Sigmoid colon (tissue), 7 donors: ENCODE results near the gene DDX1. TPM values are rescaled to one million over a fixed set of nuclear protein-coding genes. Genes with fewer than 3 reads are reported as not detected.

Experiments
- DNase-seq: peaks from one replicate; pipeline ENCODE4 v3.0.0-alpha.2; 2019
- H3K27ac ChIP-seq, 4 donors: fragments of 200-600 bp; sonication (generic); one replicate each; pipeline ENCODE4 v1.5.1; 2016 to 2019; ENCODE audit warnings: mild to moderate bottlenecking in 1 of 4
- H3K27me3 ChIP-seq, 3 donors: fragments of 200-600 bp; sonication (generic); one replicate each; pipeline ENCODE4 v1.5.1; 2019; ENCODE audit warnings: mild to moderate bottlenecking in 1 of 3
- H3K36me3 ChIP-seq, 4 donors: fragments of 200-600 bp; sonication (generic); one replicate each; pipeline ENCODE4 v1.5.1; 2016 to 2019
- H3K4me1 ChIP-seq, 4 donors: fragments of 200-600 bp; sonication (generic); one replicate each; pipeline ENCODE4 v1.5.1; 2017 to 2019
- H3K4me3 ChIP-seq, 4 donors: fragments of 200-600 bp; sonication (generic); one replicate each; pipeline ENCODE4 v1.5.1; 2017 to 2019; ENCODE audit warnings: mild to moderate bottlenecking in 2 of 4, moderate library complexity in 1 of 4
- H3K9me3 ChIP-seq, 4 donors: fragments of 200-600 bp in 3 of 4; sonication (generic) in 3 of 4; one replicate each; pipeline versions ENCODE4 v1.5.1 to v1.6.1; 2013 to 2019
- EP300 ChIP-seq, 4 donors: sonication (generic); formaldehyde crosslinking; IDR thresholded peaks; one replicate each; pipeline ENCODE4 v1.6.1; 2017; ENCODE audit warnings: antibody characterized with exemption in 4 of 4
- POLR2A ChIP-seq, 2 donors: fragments of 450-650 bp; IDR thresholded peaks; one replicate each; pipeline ENCODE4 v1.6.1; 2016; ENCODE audit warnings: antibody characterized with exemption in 2 of 2, mild to moderate bottlenecking in 2 of 2, moderate library complexity in 2 of 2
- POLR2AphosphoS5 ChIP-seq, 4 donors: sonication (generic); formaldehyde crosslinking; IDR thresholded peaks; one replicate each; pipeline ENCODE4 v1.6.1; 2017; ENCODE audit warnings: antibody characterized with exemption in 4 of 4
- WGBS, 2 donors: extraction: QIAGEN DNeasy Blood & Tissue Kit; methylation state at CpG; one replicate each; pipeline ENCODE4 v1.1.7; 2013; 5-methylcytosine and 5-hydroxymethylcytosine counted together
- intact Hi-C: fragments of 100-400 bp; cut with DNase I; formaldehyde crosslinking; loops from one replicate; pipeline ENCODE4 v1.15.1; 2023
- polyA plus RNA-seq, 3 donors: library from polyadenylated mRNA; stranded (reverse); fragments of 200-250 nt; gene quantifications; one replicate each; pipeline ENCODE4 v1.2.3, GENCODE V29; 2013
- total RNA-seq, 4 donors: library from RNA; depleted of rRNA; stranded (reverse); fragments of >200 nt; gene quantifications; one replicate each; pipeline ENCODE4 v1.1.0, GENCODE V29; 2016
- TF ChIP-seq, protein P1 (sequence below), 4 experiments: fragments of 450-650 bp in 3 of 4; fragments of 200-600 bp in 1 of 4; IDR thresholded peaks; one replicate each; pipeline ENCODE4 v1.5.1; 2016 to 2019; ENCODE audit warnings: antibody characterized with exemption in 4 of 4, mild to moderate bottlenecking in 3 of 4, moderate library complexity in 2 of 4
- donor health status: healthy with polysubstance abuse.
- donor health status: Bipolar disorder and iron deficiency.
- donor health status: healthy.

The DDX1 gene
- total and polyA plus RNA-seq, 7 donors = 59.2 to 104 (median 67.9) TPM

DNA sequence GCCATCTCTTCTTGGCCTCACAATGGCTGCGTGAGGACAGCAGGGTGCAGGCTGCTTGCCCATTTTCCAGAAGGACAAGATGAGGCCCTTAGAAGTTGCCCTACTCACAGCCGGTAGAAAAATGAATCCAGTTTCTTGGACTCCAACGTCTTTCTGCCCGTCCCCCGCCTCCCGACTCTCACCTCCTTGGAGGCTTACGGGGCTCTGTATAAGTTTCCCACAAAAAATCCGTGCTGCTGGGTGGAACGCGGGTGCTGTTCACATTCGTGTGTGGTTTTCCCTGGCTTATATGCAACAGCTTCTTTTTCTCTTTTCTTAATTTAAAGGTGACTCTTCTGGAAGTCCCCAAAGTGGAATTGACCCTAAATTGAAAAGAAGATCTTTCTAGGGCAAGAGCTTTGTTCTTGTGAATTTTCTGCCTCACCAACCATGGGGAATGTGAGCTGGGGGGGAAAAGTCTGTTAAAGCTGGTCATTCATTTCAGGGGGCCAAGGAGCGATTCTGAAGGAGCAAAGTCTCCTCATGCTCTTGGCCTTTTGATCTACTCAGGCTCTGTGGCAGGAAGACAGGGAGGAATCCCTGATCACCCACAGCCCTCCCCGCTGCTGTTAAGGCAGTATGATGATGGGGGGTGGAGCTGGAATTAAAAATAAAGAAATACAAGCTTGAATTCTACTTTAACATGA lies 51.3 kb downstream of the DDX1 start:
- 86 to 91% methylated on average over 13 of the region's 13 CpGs for WGBS, 2 donors
- Histone ChIP-seq H3K4me1 (peaks cover 0 to 16% (median 8%) of the 10 kb centered on the region in 4 donors), H3K27me3 (no peaks in the 10 kb centered on the region), H3K9me3 (no peaks in the 10 kb centered on the region), H3K36me3 (no peaks in the 10 kb centered on the region), H3K4me3 (no peak overlapping the region), H3K27ac (no peak overlapping the region)
- TF ChIP-seq POLR2A (IDR thresholded peaks at IDR 0.05) = no peak
- no peak for TF ChIP-seq EP300 (IDR thresholded peaks at IDR 0.05)
- TF ChIP-seq POLR2AphosphoS5 (IDR thresholded peaks at IDR 0.05) = no peak
- TF ChIP-seq, protein P1, sequence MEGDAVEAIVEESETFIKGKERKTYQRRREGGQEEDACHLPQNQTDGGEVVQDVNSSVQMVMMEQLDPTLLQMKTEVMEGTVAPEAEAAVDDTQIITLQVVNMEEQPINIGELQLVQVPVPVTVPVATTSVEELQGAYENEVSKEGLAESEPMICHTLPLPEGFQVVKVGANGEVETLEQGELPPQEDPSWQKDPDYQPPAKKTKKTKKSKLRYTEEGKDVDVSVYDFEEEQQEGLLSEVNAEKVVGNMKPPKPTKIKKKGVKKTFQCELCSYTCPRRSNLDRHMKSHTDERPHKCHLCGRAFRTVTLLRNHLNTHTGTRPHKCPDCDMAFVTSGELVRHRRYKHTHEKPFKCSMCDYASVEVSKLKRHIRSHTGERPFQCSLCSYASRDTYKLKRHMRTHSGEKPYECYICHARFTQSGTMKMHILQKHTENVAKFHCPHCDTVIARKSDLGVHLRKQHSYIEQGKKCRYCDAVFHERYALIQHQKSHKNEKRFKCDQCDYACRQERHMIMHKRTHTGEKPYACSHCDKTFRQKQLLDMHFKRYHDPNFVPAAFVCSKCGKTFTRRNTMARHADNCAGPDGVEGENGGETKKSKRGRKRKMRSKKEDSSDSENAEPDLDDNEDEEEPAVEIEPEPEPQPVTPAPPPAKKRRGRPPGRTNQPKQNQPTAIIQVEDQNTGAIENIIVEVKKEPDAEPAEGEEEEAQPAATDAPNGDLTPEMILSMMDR (IDR thresholded peaks at IDR 0.05) = no peak
- no peak for DNase-seq
- intact Hi-C loops = no loop called here

DNA sequence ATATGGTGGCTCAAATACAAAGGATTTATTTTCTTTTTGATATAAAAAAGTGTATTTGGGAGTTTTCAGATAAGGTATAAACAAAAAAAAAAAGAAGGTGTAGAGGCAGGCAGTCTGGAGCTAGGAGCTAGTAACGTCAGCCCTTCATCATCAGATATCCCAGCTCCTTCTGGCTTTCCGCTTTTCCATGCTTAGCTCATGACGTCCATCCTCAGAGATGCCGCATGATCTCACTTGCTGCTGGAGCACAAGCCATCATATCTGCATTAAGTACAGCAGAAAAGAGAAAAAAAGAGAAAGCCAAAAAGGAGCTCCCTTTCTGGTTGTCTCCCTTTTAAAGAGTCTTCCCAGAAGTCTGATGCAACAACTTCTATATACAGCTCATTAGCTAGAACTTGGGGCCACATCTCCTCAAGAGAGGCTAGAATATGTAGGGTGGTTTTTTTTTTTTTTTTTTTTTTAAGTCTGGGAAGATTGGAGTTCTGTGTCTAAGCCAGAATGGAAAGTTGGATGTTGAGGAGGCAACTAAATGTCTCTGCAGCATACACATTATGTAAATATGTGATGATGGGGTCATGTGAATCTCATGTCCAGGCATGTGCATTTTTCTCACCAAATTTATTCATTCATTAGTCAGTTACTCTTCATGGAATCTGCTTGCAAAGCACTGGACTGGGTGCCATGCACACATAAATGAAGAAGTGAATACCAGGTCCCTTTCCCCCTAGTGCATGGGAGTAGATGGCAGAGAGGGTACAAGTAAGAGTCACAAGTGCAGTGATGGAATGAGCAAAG lies 52.3 kb downstream of the DDX1 start:
- Histone ChIP-seq H3K4me3 (no peak overlapping the region), H3K4me1 (peaks cover 0 to 10% (median 6%) of the 10 kb centered on the region in 4 donors), H3K27ac (no peak overlapping the region), H3K36me3 (no peaks in the 10 kb centered on the region), H3K27me3 (no peaks in the 10 kb centered on the region), H3K9me3 (no peaks in the 10 kb centered on the region)
- TF ChIP-seq EP300 (IDR thresholded peaks at IDR 0.05) (no peak), POLR2A (IDR thresholded peaks at IDR 0.05) (no peak), POLR2AphosphoS5 (IDR thresholded peaks at IDR 0.05) (no peak)
- TF ChIP-seq, protein P1 (IDR thresholded peaks at IDR 0.05) = no peak
- intact Hi-C loops = no loop called here
- 89 to 95% methylated on average over 4 of the region's 4 CpGs for WGBS, 2 donors
- no peak for DNase-seq

DNA sequence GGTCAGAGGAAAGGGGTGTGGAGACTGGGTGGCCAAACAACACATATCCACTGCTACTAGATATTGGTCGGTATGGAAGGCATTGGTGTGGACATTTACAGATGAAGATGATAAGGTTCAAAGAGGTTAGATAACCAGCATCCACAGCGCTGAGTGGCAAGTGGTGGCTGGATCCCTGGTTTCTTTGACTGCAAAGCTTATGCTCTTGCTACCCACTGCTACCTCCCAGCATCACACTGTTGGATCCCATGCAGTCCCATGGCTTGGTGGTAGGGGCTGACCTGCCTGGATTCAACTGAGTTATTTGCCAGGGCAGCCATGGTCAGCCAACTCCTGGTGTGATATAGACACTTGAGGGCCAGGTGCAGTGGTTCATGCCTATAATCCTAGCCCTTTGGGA lies 53.6 kb downstream of the DDX1 start:
- Histone ChIP-seq H3K36me3 (no peaks in the 10 kb centered on the region), H3K9me3 (no peaks in the 10 kb centered on the region), H3K4me1 (peaks cover 0 to 5% (median 2%) of the 10 kb centered on the region in 4 donors), H3K4me3 (no peak overlapping the region), H3K27me3 (no peaks in the 10 kb centered on the region), H3K27ac (no peak overlapping the region)
- intact Hi-C loops = no loop called here
- 93 to 94% methylated on average over 2 of the region's 2 CpGs for WGBS, 2 donors
- TF ChIP-seq, protein P1 (IDR thresholded peaks at IDR 0.05) = no peak
- TF ChIP-seq EP300 (IDR thresholded peaks at IDR 0.05) (no peak), POLR2A (IDR thresholded peaks at IDR 0.05) (no peak), POLR2AphosphoS5 (IDR thresholded peaks at IDR 0.05) (no peak)
- DNase-seq = no peak

DNA sequence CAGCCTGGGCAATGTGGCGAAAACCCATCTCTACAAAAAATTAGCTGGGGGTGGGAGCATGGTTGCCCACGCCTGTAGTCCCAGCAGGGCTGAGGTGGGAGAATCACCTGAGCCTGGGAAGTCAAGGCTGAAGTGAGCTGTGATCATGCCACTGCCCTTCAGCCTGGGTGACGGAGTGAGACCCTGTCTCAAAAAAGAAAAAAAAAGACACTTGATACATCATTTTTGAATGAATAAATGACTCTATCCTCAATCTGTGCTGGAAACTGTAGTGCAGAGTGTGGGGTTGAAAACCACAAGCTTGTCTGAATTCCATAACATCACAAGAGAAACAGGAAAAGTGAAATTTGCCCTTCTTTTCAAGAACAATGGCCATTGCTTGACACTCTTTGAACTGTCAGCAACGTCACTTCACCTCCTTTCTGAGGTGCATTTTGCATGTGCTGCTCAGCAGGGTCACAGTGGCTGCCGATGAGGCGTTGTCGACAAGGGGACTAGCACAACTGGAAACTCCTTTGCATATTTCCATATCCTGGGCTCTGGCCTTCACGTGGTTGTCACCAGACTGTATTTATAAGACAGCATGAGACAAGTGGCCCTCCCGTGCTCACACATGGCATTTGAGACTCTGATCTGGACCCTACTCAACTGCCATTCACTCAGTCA lies 54.2 kb downstream of the DDX1 start:
- WGBS, 2 donors = 85 to 88% methylated on average over 9 of the region's 9 CpGs
- TF ChIP-seq POLR2AphosphoS5 (IDR thresholded peaks at IDR 0.05) = no peak
- TF ChIP-seq POLR2A (IDR thresholded peaks at IDR 0.05) = no peak
- TF ChIP-seq, protein P1 (IDR thresholded peaks at IDR 0.05) = no peak
- no peak for TF ChIP-seq EP300 (IDR thresholded peaks at IDR 0.05)
- no peak overlapping the region for H3K27ac ChIP-seq
- H3K4me1 ChIP-seq = no peaks in the 10 kb centered on the region
- no peak for DNase-seq
- intact Hi-C loops = no loop called here
- no peaks in the 10 kb centered on the region for H3K9me3 ChIP-seq
- no peaks in the 10 kb centered on the region for H3K36me3 ChIP-seq
- H3K27me3 ChIP-seq = no peaks in the 10 kb centered on the region
- no peak overlapping the region for H3K4me3 ChIP-seq
